HG03457 (cell line): ENCODE results near the gene LDAH.

Experiments used
- ATAC-seq: cut with Tn5 transposase; IDR thresholded peaks from one replicate; pipeline ENCODE4 v1.9.1; 2021; ENCODE audit warnings: moderate number of reproducible peaks; ENCODE audit not compliant: unreplicated experiment

LDAH gene

DNA sequence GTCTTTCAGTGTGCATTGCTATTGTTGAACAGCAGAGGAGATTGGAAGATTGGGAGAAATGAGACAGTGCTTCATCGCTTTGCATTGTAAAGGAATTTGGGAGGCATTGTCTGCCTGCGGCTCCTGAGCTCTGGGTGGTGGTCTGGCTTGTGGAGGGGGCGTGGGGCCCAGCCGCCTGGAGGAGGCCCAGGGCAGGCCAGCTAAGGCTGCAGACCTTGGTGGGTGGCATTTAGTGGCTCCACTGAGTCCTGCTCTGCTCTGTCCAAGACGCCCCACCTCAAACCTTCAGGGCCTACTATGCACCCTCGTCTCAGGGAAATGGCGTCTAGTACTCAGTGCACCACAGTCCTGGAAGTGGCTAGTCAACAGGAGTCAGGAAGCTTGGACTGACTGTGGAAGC, 166.3 kb downstream of the LDAH start:
- no peak for ATAC-seq

DNA sequence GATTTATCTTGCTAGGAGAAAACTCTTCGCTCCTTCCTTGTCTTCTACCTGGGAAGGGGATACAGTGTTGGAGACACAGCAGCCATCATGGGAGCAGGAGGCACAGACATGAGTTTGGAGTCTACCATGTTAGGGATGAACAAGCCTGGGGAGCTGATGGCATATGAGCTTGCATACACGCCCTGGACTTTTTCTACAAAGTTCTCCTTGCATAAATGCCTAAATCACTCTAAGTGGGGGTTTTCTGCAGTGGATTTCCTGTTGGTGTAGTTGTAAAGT, 168.4 kb downstream of the LDAH start:
- no peak for ATAC-seq

DNA sequence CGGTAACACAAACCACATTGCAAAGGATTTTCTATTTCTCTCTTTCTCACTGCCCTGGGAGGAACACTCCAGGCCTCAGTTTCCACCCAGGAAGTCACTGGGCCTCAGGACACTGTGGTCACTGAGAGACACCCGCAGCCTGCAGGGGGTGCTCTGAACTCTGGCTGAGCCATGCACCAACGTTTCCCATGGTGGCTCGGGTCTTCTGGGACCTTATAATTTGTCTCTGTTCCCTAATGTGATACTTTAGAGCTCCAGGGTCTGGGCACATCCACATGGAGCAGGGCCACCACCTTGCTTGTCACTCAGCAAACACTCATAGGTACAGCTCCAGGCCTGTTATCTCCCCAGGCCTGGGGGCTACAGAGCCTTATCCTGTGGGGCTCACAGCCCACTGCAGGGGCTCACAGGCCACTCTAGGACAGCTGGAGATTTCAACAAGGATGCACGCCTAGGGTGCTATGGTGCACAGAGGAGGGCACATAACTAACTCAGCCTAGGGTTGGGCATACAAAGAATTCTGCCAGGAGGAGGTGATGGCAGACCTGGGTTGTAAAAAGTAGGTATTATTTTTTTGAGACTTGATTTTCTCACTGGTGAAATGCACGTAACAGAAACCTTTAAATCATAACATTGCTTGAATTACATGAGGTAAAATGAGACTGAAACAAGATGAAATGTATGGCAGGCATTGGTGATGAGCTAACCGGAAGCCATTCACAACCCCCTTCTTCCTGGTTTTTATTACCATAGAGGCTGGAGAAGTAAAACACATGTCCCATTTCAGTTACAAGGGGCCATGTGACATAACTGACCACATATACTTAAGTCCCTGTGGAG, 169.0 kb downstream of the LDAH start:
- no peak for ATAC-seq

DNA sequence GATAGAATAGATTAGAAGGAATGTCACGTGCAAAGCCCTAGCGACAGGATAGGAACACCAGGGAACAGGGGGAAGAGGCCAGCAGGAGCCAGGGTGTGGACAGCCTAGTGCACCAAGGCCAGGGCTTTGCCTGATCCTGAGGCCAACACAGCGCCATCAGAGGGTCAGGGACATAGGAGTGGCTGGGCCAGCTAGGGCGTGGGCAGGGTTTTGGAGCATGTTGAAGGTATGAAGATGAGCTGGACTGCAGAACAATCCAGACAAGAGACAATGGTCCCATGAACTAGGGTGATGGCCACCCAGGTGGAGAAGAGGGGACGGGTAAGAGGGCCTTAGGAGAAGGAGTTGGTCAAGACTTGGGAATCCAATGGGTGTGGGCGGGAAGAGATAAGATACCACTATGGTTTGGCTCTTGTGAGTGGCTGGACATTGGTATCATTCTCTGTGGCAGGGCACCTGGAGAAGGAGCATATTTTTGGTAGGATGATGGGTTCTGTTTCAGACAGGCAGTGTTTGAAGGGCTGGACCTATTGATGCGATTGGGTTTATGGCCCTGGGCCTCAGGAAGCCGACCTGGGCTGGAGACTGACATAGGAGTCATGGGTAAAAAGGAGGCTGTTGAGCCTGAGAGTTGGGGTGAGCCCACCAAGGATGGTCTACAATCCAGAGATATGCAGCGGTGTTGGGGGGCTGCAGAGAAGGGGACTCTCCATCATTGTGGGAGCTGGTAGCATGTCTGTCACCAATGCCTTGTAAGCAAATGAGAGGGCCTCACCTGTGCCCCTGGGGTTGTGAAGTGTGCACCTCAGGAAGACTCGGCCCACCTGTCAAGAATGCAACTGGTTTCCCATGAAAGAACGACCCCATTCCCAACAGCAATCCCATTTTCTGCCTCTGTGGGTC, 170.0 kb downstream of the LDAH start:
- ATAC-seq = no peak

DNA sequence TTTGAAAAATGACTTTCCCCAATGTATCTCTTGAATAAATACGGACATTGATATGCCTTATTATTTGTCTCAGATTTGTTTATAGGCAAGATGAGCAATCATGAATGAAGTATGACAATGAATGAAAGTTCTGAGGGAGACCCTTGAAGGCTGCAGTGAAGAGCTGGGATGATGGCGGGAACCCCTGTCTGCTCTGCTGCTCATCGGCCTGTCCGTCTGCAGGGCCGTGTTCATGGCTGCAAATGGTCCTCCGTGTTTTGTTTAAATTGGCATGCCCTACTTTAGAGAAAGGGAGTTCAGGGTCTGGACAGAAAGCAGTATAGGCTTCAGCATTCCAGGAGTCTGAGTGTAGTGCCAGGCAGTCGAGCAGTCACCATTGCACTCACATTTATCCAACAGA, 170.8 kb downstream of the LDAH start:
- no peak for ATAC-seq

DNA sequence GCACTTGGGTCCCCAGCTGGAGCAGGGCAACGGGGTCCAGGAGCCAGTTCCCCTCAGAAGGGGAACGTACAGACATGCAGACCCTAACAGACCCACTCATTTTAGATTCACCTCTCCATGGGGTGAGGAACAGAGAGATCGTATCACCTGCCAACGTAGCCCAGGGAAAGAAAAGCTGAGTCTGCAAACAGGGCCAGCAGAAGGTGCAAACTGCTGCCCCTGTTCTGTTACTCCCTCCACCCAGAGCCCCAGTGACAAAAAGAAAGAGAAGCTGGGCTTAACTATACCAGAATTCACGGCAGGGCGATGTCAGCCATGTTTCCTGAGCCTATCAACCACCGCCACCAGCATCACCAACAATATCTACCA, 171.2 kb downstream of the LDAH start:
- no peak for ATAC-seq

DNA sequence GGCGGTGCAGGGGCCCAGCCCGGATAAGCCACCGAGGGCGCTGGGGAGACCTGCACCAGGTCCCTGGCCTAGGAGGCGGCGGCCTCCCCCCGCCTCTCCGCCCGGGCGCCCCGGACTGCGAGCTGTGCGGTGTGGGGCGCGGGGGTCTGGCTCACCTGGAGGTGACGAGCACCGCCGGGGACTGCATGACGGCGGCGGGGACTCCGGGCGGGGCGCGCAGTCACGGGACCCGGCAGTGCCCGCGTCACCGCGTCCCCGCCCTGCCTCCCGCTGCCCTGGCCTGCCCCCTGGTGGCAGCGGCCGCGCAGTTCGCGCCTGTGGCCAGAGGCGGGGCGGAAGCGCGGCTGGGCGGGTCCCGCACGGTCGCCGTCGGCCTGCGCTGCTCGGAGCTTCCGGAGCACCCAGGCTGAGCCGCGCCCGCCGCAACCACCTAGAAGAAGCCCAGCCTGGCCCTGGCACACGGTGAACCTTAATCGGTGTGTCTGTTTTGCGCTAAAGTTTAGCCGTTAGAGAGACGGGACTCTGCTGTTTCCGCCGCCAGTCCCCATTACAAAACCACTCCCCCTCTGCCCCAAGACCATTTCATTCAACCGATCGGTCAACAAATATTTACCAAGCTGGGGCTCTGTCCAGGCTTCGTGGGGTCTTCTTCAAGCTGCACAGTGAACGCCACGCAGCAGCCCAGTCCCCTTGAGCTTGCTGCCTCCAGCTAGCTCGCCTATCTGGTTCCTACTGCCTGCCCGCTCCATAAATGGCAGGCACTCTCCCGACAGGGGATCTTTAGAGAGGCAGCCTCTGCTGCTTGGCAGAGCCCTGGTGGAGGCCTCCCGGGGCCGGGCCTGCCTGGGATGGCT, 171.8 kb downstream of the LDAH start, which contains the start of gene HS1BP3:
TSS of gene HS1BP3 (minus strand) at position 222 of the 854 bp plus-strand sequence. CDS start at position 187, 35 bp downstream.
- peak; percentile 95 for ATAC-seq

DNA sequence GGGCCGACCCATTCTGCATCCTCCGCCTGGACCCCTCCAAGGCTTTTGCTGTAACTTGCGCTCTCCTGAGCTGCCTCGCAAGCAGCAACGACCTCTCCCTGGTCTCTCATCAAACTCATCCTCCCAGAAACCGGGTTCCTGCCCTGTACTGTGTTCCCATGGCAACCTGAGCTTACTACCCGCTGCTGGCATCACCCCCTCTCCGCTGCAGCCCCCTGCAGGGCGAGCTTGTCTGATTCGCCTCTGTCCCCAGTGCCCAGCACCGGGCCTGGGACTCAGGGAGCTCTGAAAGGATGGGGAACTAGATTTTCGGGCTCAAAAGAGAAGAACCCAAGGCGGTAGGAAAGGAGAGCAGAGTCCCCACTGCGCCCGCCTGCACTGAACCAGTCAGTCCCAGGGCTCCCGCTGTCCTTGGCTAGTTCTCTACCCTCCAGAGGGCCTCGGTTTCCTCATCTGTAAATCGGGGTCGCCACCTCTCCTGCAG, 172.5 kb downstream of the LDAH start:
- peak; percentile 2 for ATAC-seq

DNA sequence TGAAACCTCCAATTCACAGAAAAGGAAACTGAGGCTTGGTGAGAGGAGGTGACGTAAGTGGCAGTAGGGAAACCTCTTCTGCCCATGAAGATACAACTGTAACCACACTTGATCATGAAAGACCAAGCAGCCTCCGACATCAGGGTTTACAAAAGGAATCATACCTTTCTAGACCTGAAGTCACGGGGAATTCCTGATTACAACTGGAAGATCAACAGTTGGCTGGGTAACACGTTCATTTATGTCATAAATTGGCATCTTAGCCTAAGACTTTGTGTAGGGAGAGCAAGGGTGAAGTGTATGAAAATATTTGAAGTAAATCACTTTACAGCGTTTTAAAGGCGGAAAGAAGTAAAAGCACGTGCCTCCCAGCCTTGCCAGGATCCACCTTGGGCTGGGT, 172.9 kb downstream of the LDAH start:
- ATAC-seq = no peak

DNA sequence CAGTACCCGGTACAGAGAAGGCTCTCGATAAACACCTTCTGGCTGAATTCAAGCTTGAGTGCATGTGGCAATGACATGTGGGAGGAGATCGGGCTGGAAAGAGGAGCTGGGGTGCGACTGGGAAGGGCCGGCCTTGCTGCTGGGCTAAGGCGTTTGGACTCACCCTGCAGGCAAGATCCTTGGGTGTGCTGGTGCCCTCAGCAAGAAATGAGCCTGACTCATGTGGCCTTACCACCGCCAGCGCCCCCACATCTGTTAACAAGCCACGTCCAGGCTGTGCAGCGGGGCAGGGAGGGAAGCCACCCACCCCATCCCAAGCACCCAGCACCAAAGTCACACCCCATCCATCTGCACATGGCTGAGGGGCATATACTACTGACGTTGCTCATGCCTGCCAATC, 173.3 kb downstream of the LDAH start:
- ATAC-seq = no peak

DNA sequence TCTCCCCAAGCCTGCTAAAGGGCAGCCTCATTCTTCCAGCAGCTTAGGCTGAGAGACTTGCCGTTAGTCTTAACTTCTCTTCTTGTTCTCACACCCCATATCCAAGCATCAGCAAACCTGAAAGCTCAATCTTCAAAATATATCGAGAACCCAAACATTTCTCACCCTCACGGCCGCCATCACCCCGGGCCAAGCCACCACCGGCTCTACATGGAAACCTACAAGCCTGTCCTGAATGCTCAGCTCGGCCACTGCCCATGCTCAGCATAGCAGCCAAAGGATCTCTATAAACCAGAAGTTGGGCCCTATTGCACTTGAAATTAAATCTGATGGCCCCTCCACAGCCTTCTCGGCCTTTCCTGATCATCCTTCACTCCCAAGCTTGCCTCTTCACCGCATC, 174.1 kb downstream of the LDAH start:
- no peak for ATAC-seq

DNA sequence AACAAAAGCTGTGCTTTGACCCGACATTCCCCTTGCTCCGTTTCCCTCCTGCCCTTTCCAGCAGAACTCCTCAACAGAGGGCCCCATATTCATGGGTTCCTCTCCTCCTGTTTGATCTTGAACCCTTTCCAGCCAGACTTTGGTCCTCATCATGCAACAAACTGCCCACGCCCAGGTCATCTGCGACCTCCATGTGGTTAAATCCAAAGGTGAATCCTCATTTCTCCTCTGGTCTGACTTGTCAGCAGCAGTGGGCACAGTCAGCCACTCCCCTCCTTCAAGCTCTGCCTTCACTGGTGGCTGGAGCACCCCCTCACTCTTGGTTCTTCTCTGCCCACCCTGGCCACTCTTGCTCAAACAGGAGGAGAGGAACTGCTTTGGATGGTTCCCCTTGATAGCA, 174.7 kb downstream of the LDAH start:
- ATAC-seq = no peak

DNA sequence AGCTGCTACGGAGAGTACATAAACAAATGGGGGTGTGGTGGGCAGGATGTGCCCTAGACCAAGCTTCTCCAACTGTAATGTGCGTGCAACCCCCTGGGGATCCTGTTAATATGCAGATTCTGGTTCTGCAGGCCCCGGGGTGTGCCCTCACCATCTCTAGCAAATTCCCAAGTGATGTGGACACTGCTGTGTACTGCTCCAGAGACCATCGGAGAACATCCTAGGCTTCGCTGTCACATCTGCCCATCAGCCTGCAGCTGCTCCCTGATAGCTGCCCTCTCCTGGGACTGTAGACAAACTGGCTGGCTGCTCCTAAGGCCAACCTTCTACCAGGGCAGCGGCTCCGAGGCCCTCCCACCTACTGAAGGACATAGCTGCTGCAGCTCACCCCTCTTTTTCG, 175.2 kb downstream of the LDAH start:
- no peak for ATAC-seq

DNA sequence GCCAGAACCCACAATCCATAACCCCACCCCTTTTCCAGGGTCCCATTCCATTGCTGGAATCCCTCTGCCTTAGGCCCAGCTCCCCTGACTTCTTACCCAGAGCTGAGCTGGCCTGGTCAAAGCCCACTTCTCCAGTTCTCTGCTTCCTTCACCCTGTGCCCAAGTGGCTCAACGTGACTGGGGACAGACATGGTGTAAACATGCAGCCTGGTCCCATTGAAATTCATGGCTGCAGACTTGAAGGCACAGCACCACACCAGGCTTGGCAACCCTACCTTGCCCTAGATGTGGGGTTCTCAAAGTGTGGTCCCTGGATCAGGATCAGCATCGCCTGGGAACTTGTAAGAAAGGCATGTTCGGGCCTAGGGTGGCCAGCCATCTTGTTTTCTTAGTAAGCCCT, 175.7 kb downstream of the LDAH start:
- ATAC-seq = no peak

DNA sequence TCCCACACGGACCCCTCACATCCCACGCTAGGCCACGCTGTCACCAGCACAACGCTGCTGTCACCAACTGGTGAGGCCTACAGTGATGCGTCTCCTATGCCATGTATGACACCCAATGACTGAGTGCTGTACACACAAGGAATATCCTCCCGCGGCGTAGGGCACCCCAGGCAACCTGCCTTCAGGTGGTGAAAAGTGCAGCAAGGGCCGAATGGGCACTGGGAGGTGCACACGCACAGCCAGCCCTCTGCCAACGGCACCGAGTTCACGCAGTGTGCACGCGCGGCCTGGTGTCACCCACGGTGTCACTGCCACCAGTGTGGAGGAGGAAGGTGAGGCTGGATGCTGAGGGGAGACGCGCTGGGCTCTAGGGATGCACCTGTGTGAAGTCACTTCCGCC, 176.5 kb downstream of the LDAH start:
- ATAC-seq = no peak

DNA sequence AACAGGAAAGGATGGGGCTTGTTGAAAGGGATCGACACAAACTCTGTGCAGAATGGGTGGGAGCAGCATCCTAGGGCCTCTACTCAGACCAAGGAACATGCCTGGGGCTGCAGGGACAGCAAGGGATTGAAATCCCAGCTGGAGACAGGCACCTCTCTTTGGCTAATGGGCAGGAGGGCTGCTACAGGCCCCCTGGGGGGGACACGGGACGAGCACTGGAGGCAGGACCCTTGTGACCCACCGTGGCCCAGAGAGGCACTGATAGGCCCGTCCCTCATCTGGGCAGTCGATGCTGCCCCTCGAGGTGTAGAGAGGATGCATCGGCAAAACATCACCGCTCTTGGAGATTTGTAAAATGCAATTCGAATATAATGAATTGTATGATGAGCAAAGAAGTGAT, 177.1 kb downstream of the LDAH start:
- no peak for ATAC-seq

DNA sequence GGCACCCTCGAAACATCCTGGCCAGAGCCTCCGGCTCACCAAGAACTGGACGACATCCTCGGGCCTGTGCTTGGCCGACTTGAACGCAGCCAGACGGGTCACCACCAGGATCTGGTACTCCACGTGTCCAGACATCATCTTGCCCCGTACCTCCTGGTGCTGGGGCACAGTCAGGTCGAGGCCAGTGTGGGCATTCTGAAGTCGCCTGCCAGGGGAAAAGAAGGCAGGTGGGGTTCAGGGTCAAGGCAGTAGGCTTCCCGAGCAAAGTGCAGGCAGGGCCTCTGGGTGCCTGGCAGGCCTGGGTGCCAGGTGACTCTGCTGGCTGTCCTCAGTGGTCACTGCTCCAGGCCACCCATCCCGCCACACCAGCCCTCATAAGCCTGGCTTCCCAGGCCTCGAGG, 177.6 kb downstream of the LDAH start:
- no peak for ATAC-seq

DNA sequence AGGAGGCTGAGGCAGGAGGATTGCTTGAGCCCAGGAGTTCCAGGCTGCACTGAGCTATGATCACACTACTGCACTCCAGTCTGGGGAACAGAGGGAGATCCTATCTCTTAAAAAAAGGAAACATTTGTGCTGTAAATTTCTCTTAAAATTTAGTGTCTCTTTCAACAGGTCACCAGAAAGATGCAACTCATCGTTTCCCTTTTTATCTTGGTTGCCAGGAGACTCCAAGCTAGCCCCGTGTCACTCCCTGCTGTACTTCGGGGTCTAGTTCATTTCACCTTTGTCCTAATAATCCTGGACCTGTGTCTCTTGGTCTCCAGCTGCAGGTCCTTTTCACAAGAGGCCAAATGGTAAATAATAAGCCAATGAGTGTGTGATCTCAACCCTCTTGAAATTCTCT, 179.1 kb downstream of the LDAH start:
- ATAC-seq = no peak

DNA sequence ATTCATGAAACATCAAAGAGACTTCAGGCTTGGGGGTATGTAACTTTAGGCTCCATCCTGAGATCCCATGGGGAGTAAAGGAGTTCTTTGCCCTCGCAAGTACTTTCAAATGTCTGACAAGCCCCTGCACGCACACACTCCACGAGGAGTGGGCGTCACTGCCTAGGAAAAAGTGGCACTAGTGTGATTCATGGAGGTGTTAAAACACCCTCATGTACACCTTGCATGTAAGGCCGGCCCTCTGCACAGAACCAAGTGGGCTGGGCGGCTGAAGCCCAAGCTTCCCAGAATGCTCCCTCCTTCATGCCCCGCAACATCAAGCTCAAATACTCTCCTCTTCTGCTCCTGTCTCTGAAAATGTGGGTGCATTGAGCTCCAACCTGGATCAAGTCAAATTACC, 179.8 kb downstream of the LDAH start:
- ATAC-seq = no peak

DNA sequence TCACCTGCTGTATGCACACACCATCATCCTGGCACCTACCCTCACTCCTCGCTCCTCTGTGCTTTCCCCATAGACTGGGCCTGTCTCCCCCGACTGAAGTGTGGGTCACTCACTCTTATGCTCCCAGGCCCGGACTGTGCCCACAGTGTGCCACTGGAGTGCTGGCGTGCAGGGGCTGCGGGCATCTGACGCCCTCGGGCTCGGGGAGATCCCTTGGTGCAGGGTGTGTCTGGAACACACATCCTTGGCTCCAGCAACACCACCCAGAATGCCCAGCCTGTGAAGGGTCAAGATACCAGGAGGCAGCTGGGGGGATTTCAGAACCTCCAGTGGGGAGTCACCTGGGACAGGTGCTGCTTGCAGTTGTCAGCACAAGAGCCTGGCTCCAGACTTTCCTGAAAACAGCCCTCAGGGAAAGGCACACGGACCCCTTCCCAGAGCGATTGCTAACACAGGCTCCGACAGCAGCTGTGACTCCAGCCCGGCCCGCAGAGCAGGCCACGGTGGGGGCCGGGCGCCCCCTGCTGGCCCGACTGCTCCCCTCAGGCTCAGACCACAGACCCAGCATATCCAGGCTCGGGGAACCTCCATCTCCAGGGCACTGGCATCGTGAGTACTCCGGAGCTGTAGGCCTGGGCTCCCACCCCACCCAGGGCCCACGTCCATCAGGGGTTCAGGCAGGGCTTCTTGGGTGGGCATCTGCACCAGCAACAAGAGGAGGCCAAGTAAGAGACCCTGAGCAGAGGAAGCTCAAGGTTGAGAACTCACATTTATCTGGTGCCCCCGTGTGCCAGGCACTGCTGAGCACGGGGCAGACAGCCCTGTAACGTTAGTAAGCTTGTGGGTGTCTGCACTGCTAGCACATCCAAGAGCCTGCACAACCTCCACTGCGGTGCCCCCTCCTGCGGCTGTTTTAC, 180.6 kb downstream of the LDAH start:
- ATAC-seq = peak; percentile 96
